Brain microvascular endothelial cell (primary cell): ENCODE measurements around the gene CPA4.

Experiments used
- DNase-seq: peaks from one replicate; pipeline ENCODE4 v3.0.0-alpha.2; 2020
- H3K27ac ChIP-seq: fragments of 250-450 bp; sonication (Bioruptor Pico); 2 replicates; pipeline ENCODE4 v1.5.1; 2020; ENCODE audit warnings: mild to moderate bottlenecking, moderate library complexity
- H3K27me3 ChIP-seq: fragments of 250-450 bp; sonication (Bioruptor Pico); replicated peaks from 2 replicates; pipeline ENCODE4 v1.5.1; 2020; ENCODE audit warnings: mild to moderate bottlenecking
- H3K36me3 ChIP-seq: fragments of 250-450 bp; sonication (Bioruptor Pico); replicated peaks from 2 replicates; pipeline ENCODE4 v1.5.1; 2020; ENCODE audit warnings: mild to moderate bottlenecking
- H3K4me3 ChIP-seq: 2 replicates; pipeline ENCODE4 v1.5.1; 2011; ENCODE audit warnings: low read depth, mild to moderate bottlenecking, control low read depth, low read length, moderate library complexity
- CTCF ChIP-seq: IDR thresholded peaks from 2 replicates; pipeline ENCODE4 v1.5.1; 2011; ENCODE audit warnings: low read depth, mild to moderate bottlenecking, moderate library complexity, low read length, control low read depth, inconsistent platforms; ENCODE audit errors: missing control alignments
- in situ Hi-C: cut with HindIII; loops from 2 replicates; pipeline ENCODE4 v1.10.0; 2017; ENCODE audit warnings: low sequenced_read_pairs, low pct_ligation_motif_present

CPA4 gene

GRCh38 chr7:130367088-130367755 lies 74.3 kb downstream of the CPA4 start:
- no peak for DNase-seq
- H3K36me3 ChIP-seq = no peaks in the 10 kb centered on the region
- no peak overlapping the region for H3K27ac ChIP-seq
- no peak for TF ChIP-seq CTCF
- H3K27me3 ChIP-seq = no peaks in the 10 kb centered on the region
- no peak overlapping the region for H3K4me3 ChIP-seq
- in situ Hi-C loops = no loop called here

GRCh38 chr7:130367836-130368746 lies 75.1 kb downstream of the CPA4 start:
- no peaks in the 10 kb centered on the region for H3K36me3 ChIP-seq
- H3K27ac ChIP-seq = no peak overlapping the region
- H3K27me3 ChIP-seq = no peaks in the 10 kb centered on the region
- DNase-seq = no peak
- no peak overlapping the region for H3K4me3 ChIP-seq
- TF ChIP-seq CTCF = no peak
- in situ Hi-C loops = no loop called here

GRCh38 chr7:130369110-130369711 lies 76.2 kb downstream of the CPA4 start:
- in situ Hi-C loops = no loop called here
- no peak for TF ChIP-seq CTCF
- no peaks in the 10 kb centered on the region for H3K36me3 ChIP-seq
- peak overlapping the region; percentile 67 for H3K27ac ChIP-seq
- no peaks in the 10 kb centered on the region for H3K27me3 ChIP-seq
- H3K4me3 ChIP-seq = no peak overlapping the region
- DNase-seq = peak; percentile 78

- in situ Hi-C loops = no loop called here
- no peaks in the 10 kb centered on the region for H3K27me3 ChIP-seq
- no peak for TF ChIP-seq CTCF
- no peaks in the 10 kb centered on the region for H3K36me3 ChIP-seq
- DNase-seq = peak; percentile 32
- no peak overlapping the region for H3K4me3 ChIP-seq
- peak overlapping the region; percentile 67 for H3K27ac ChIP-seq
These were observed 77.0 kb downstream of the CPA4 start for GRCh38 chr7:130369831-130370550.

- in situ Hi-C loops = no loop called here
- no peak for DNase-seq
- no peak for TF ChIP-seq CTCF
- H3K36me3 ChIP-seq = no peaks in the 10 kb centered on the region
- H3K27ac ChIP-seq = no peak overlapping the region
- no peaks in the 10 kb centered on the region for H3K27me3 ChIP-seq
- H3K4me3 ChIP-seq = no peak overlapping the region
These were observed 78.1 kb downstream of the CPA4 start for GRCh38 chr7:130371046-130371445.
